ENCODE results near the gene IRF2.

The IRF2 gene

DNA sequence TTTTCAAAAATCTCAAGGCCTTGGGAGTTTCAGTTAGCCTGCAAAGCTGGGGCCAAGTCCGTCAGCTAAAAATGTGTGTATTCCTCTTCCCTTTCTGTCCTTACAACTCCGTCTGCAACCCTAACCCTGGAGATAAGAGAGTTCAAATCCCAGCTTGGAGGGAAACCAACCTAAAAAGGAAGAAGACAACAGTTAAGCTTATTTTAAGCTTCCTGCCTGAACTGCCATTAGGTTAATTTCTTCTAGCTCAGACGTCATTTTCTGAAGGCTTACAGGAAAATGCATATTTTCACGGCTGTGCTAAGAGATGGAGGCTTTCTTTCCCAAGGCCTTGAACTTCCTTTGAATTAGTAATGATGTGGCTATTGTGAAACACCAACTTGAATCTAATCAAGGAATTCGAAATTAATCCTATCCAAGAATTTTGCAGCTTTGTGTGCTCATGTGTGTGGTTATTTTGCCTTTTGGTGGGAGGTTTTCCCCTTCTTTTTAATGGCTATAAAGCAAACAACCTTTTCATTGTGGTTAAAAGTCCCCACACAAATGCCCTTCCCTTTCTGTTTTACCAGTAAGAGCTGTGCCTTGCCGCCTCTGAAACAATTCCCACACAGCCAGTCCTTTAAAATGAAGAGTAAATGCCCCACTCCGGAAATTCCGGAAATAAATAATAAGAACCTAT, 103.5 kb downstream of the IRF2 start:
- Histone ChIP-seq H3K27me3 (replicated peaks; ENCODE audit: control insufficient read depth, insufficient read depth, low read length) (no peaks in the 10 kb centered on the region), H3K4me3 (replicated peaks; ENCODE audit: low read depth, low read length) (no peak overlapping the region), H3K36me3 (ENCODE audit: control insufficient read depth, insufficient read depth, low read length) (no peaks in the 10 kb centered on the region; the same call in none of the 2 replicates)
- TF ChIP-seq, protein P1, sequence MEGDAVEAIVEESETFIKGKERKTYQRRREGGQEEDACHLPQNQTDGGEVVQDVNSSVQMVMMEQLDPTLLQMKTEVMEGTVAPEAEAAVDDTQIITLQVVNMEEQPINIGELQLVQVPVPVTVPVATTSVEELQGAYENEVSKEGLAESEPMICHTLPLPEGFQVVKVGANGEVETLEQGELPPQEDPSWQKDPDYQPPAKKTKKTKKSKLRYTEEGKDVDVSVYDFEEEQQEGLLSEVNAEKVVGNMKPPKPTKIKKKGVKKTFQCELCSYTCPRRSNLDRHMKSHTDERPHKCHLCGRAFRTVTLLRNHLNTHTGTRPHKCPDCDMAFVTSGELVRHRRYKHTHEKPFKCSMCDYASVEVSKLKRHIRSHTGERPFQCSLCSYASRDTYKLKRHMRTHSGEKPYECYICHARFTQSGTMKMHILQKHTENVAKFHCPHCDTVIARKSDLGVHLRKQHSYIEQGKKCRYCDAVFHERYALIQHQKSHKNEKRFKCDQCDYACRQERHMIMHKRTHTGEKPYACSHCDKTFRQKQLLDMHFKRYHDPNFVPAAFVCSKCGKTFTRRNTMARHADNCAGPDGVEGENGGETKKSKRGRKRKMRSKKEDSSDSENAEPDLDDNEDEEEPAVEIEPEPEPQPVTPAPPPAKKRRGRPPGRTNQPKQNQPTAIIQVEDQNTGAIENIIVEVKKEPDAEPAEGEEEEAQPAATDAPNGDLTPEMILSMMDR (IDR thresholded peaks at IDR 0.05; ENCODE audit: insufficient read depth, low read length, poor library complexity, severe bottlenecking): no peak
- DNase-seq (ENCODE audit: extremely low read depth, insufficient read length): no peak

DNA sequence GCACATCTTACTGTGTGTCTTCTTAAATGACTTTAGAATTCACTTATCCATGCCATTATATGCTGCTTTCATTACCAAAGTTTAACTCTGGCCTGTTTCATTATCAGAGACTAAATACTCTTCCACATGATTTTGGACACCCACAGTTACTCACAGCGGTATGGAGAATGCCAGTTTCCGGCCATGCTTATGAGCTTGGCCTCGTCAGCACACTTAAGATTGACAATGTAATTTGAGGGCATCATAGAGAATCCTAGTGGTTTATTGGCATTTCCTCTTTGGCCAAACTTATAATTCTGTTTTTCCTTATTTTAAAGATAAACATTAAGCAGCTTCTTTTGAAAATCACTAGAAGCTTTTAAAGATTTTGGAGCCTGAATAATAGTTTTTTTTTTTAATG, 104.5 kb downstream of the IRF2 start:
- no peak overlapping the region for H3K4me3 ChIP-seq (replicated peaks; ENCODE audit: low read depth, low read length)
- DNase-seq (ENCODE audit: extremely low read depth, insufficient read length): no peak
- no peaks in the 10 kb centered on the region for H3K27me3 ChIP-seq (replicated peaks; ENCODE audit: control insufficient read depth, insufficient read depth, low read length)
- TF ChIP-seq, protein P1 (IDR thresholded peaks at IDR 0.05; ENCODE audit: insufficient read depth, low read length, poor library complexity, severe bottlenecking): no peak
- H3K36me3 ChIP-seq (ENCODE audit: control insufficient read depth, insufficient read depth, low read length): no peaks in the 10 kb centered on the region; the same call in none of the 2 replicates

DNA sequence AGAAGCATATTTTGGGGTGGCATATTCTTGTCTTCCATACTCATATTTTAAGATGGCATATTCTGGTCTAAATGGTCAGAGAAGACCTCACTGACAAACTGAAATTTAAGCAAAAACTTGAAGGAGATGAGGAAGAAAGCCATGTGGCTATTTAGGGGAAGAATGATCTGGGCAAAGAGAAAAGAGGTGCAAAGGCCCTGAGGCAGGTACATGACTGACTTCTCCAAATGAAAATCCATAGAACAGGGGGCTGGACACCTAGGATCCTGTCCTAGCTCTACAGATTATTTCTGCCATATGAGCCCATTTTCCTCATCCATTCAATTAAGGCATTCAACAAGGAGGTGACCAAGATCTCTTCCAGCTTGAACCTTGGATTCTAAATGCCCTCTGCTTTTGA, 105.6 kb downstream of the IRF2 start:
- no peaks in the 10 kb centered on the region; the same call in none of the 2 replicates for H3K36me3 ChIP-seq (ENCODE audit: control insufficient read depth, insufficient read depth, low read length)
- TF ChIP-seq, protein P1 (IDR thresholded peaks at IDR 0.05; ENCODE audit: insufficient read depth, low read length, poor library complexity, severe bottlenecking): no peak
- DNase-seq (ENCODE audit: extremely low read depth, insufficient read length): no peak
- no peak overlapping the region for H3K4me3 ChIP-seq (replicated peaks; ENCODE audit: low read depth, low read length)
- no peaks in the 10 kb centered on the region for H3K27me3 ChIP-seq (replicated peaks; ENCODE audit: control insufficient read depth, insufficient read depth, low read length)

DNA sequence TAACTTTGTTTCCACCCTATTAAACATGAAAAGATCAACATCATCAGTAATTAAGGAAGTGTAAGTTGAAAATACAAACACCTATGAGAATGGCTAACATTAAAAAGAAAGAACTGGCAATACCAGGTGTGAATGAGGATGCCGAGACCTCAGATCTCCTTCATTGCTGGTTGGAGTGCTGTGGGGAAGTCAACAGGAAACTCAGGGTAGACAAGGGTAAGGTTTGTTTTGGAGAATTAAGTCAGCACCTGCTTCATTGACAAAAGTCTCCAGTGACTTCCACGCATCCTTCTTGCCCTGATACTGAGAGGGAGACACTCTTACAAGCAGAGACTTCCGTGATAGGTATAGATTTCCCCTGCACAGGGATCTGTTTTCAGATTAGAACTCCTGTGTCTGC, 106.1 kb downstream of the IRF2 start:
- no peak overlapping the region for H3K4me3 ChIP-seq (replicated peaks; ENCODE audit: low read depth, low read length)
- no peaks in the 10 kb centered on the region for H3K27me3 ChIP-seq (replicated peaks; ENCODE audit: control insufficient read depth, insufficient read depth, low read length)
- no peaks in the 10 kb centered on the region; the same call in none of the 2 replicates for H3K36me3 ChIP-seq (ENCODE audit: control insufficient read depth, insufficient read depth, low read length)
- no peak for DNase-seq (ENCODE audit: extremely low read depth, insufficient read length)
- TF ChIP-seq, protein P1 (IDR thresholded peaks at IDR 0.05; ENCODE audit: insufficient read depth, low read length, poor library complexity, severe bottlenecking): no peak

DNA sequence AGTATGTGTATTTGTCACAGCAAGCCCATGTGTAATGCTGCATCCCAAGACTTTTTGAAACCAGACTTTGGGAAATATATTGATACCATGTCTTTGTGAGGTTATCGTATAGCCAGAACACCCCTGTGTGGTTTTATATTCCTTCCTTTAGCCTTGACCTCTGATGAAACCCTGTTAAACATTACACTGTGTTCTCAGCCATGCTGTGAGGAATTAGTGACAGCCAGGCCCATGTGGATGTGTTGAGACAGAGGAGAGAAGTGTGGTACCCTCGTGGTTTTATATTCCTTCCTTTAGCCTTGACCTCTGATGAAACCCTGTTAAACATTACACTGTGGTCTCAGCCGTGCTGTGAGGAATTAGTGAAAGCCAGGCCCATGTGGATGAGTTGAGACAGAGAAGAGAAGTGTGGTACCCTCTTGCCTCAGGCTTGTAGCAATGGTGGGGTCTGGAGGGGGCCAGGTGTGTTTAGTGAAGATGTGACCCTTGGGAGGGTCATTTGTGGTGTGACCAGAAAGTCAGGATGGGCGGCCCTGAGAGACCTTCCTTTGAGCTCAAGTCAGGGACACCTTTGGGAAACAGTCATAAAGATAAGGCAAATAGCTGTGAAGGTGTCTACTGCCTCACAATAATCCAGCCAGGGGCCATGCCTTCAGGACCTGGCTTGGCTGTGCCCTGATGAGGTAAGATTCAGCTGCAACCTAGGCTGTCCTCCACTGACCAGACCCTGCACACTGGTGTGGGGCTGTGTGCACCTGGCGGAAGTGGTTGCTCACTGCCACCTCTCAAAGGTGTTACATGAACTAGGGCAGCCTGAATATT, 110.0 kb downstream of the IRF2 start:
- TF ChIP-seq, protein P1 (IDR thresholded peaks at IDR 0.05; ENCODE audit: insufficient read depth, low read length, poor library complexity, severe bottlenecking): no peak
- no peak for DNase-seq (ENCODE audit: extremely low read depth, insufficient read length)
- no peaks in the 10 kb centered on the region; the same call in none of the 2 replicates for H3K36me3 ChIP-seq (ENCODE audit: control insufficient read depth, insufficient read depth, low read length)

More for the DNA sequence above, 110.0 kb downstream of the IRF2 start:
- H3K27me3 ChIP-seq (replicated peaks; ENCODE audit: control insufficient read depth, insufficient read depth, low read length): no peaks in the 10 kb centered on the region
- no peak overlapping the region for H3K4me3 ChIP-seq (replicated peaks; ENCODE audit: low read depth, low read length)

Measured in GM06990 (cell line).